ENCODE data around the gene FEM1A.

DNA sequence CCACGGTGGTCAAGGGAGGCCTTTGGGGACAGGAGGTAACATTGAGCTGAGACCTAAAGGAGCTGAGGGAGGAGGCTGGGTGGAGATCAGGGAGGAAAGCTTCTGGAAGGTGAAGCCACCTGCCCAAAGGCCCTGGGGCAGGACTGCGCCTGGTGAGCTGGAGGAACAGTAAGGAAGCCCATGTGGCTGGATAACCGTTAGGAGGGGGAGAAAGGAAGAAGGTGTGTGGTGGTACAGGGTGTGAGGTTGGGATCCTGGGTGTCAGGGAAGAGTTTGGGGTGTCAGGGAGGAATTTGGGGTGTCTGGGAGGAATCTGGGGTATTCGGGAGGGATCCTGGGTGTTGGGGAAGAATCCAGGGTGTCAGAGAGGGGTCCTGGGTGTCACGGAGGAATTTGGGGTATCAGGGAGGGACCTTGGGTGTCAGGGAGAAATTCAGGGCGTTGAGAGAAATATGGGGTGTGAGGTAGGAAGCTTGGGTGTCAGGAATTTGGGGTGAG is 39.3 kb downstream of the FEM1A start:
- TF ChIP-seq EZH2 (IDR thresholded peaks at IDR 0.05; ENCODE audit: low read depth): no peak
- TF ChIP-seq, protein P1, sequence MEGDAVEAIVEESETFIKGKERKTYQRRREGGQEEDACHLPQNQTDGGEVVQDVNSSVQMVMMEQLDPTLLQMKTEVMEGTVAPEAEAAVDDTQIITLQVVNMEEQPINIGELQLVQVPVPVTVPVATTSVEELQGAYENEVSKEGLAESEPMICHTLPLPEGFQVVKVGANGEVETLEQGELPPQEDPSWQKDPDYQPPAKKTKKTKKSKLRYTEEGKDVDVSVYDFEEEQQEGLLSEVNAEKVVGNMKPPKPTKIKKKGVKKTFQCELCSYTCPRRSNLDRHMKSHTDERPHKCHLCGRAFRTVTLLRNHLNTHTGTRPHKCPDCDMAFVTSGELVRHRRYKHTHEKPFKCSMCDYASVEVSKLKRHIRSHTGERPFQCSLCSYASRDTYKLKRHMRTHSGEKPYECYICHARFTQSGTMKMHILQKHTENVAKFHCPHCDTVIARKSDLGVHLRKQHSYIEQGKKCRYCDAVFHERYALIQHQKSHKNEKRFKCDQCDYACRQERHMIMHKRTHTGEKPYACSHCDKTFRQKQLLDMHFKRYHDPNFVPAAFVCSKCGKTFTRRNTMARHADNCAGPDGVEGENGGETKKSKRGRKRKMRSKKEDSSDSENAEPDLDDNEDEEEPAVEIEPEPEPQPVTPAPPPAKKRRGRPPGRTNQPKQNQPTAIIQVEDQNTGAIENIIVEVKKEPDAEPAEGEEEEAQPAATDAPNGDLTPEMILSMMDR (conservative IDR thresholded peaks at IDR 0.05): no peak

Measured in PC-9 (cell line).